A673 (cell line): ENCODE measurements around the gene SPEF2.

Experiments used
- CTCF ChIP-seq: fragments of 300-800, 200-600 bp; sonication (generic); conservative IDR thresholded peaks from 2 replicates; pipeline ENCODE4 v1.5.1; 2017; ENCODE audit warnings: low read depth, mild to moderate bottlenecking, antibody characterized with exemption, low read length, moderate library complexity, mixed read lengths
- EZH2 ChIP-seq: fragments of 200-600 bp; sonication (generic); IDR thresholded peaks from 2 replicates; pipeline ENCODE4 v1.6.1; 2017; ENCODE audit warnings: borderline replicate concordance, low read depth, mild to moderate bottlenecking, mixed read lengths, antibody characterized with exemption, low read length; ENCODE audit not compliant: poor library complexity, severe bottlenecking

DNA sequence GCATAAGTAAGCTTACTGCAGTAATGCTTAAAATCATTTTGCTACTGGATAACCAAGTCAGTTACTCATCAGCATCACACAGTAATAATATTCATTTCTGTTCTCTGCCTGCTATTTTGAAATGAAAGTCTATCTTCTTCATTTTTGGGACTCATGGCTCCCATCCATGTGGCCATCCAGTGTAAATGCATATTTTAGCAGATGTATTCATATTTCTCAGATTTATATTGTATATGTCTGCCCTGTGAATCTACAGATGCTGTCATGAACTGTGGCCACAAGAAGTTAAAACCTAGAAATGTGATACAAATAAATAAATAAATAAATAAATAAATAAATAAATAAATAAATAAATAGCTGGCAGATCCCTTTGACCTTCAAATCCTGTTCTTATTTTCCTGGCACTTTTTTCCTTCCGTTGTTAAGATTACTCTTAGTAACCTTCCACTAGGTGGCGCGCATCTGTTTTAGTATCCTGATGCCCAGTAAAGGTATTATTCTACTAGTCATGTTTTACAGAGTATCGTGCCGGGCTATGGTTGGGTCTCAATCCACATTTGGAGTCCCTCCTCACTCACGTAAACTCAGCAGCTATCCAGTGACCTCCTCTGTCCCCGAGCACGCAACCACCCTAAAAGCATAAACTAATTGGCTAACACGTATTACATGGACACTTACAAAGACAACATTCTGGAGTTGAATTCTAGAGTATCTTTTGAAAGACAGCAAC lies 159.9 kb downstream of the SPEF2 start:
- peak; percentile 73 for TF ChIP-seq CTCF
- no peak for TF ChIP-seq EZH2
